Glutamatergic neuron (in vitro differentiated cells): Measurements from ENCODE around the gene TYK2. TPM values are rescaled to one million over a fixed set of nuclear protein-coding genes. Genes with fewer than 3 reads are reported as not detected.

Experiments used
- DNase-seq: peaks from one replicate; pipeline ENCODE4 v3.0.0; 2022
- H3K27ac Mint-ChIP-seq: one replicate; pipeline ENCODE4 v1.8.0; 2020; ENCODE audit warnings: mild to moderate bottlenecking, mixed read lengths, inconsistent platforms; ENCODE audit not compliant: unreplicated experiment
- H3K27me3 Mint-ChIP-seq: one replicate; pipeline ENCODE4 v1.8.0; 2020; ENCODE audit warnings: mild to moderate bottlenecking, moderate library complexity, mixed read lengths, inconsistent platforms; ENCODE audit not compliant: unreplicated experiment
- H3K36me3 Mint-ChIP-seq: one replicate; pipeline ENCODE4 v1.8.0; 2020; ENCODE audit warnings: mild to moderate bottlenecking, mixed read lengths, inconsistent platforms; ENCODE audit not compliant: unreplicated experiment
- H3K4me1 Mint-ChIP-seq: one replicate; pipeline ENCODE4 v1.8.0; 2020; ENCODE audit warnings: mild to moderate bottlenecking, low read depth, mixed read lengths, inconsistent platforms; ENCODE audit not compliant: unreplicated experiment
- H3K4me3 Mint-ChIP-seq: one replicate; pipeline ENCODE4 v1.8.0; 2020; ENCODE audit warnings: mild to moderate bottlenecking, mixed read lengths, inconsistent platforms; ENCODE audit not compliant: unreplicated experiment
- H3K9me3 Mint-ChIP-seq: one replicate; pipeline ENCODE4 v1.8.0; 2020; ENCODE audit warnings: mild to moderate bottlenecking, moderate library complexity, mixed read lengths, inconsistent platforms; ENCODE audit not compliant: unreplicated experiment
- total RNA-seq: library from RNA; stranded (reverse); fragmentation: NEBNext Ultra II Directional; extraction: Animal tissue kit (Norgen Biotek cat#: 25700); gene quantifications from one replicate; pipeline ENCODE4 v1.2.1, GENCODE V29; 2021; ENCODE audit not compliant: unreplicated experiment
- TF ChIP-seq, protein P1 (sequence below): fragments of 200-600 bp; sonication (generic); IDR thresholded peaks from one replicate; pipeline ENCODE4 v1.5.0; 2021; ENCODE audit not compliant: partially characterized antibody, unreplicated experiment

The TYK2 gene
- total RNA-seq, 1 donor from 2014 or later, result 90.4 TPM

DNA sequence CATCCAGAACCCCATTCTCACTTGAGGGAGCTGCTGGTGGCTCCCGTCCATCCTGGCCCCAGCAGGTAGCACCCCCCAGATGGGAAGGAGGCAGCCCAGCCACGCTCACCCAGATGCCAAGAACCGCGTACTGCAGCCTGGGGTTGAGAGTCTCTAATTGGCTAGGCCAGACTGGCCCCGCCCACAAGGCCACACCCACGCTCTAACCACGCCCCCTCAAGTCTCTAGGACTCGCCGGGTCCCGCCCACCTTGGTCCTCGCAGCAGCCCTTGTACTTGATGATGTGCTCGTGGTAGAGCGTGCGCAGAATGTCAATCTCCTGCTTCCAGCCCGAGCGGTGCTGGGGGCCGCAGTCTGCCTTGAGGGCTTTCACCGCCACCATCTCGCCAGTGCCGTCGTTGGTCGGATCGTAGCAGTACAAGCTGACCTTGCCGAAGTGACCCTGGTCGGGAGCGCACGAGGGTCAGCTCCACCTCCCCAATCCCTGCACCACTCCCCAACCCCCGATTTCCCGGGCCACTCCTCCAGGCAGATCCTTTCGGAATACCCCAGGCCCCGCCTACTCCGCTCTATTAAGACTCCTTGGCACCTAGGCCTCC, 26.5 kb downstream of the TYK2 start:
- peaks cover 2% of the 10 kb centered on the region for H3K9me3 Mint-ChIP-seq
- DNase-seq, result peak; percentile 98
- peaks cover 5% of the 10 kb centered on the region for H3K4me1 Mint-ChIP-seq
- H3K4me3 Mint-ChIP-seq, result peak overlapping the region; percentile 88
- H3K36me3 Mint-ChIP-seq, result no peaks in the 10 kb centered on the region
- H3K27ac Mint-ChIP-seq, result peak overlapping the region; percentile 96
- peaks cover 4% of the 10 kb centered on the region for H3K27me3 Mint-ChIP-seq
- TF ChIP-seq, protein P1, sequence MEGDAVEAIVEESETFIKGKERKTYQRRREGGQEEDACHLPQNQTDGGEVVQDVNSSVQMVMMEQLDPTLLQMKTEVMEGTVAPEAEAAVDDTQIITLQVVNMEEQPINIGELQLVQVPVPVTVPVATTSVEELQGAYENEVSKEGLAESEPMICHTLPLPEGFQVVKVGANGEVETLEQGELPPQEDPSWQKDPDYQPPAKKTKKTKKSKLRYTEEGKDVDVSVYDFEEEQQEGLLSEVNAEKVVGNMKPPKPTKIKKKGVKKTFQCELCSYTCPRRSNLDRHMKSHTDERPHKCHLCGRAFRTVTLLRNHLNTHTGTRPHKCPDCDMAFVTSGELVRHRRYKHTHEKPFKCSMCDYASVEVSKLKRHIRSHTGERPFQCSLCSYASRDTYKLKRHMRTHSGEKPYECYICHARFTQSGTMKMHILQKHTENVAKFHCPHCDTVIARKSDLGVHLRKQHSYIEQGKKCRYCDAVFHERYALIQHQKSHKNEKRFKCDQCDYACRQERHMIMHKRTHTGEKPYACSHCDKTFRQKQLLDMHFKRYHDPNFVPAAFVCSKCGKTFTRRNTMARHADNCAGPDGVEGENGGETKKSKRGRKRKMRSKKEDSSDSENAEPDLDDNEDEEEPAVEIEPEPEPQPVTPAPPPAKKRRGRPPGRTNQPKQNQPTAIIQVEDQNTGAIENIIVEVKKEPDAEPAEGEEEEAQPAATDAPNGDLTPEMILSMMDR, result no peak

GRCh38 chr19:10352764-10353671, 27.4 kb downstream of the TYK2 start:
- DNase-seq, result peak; percentile 97
- Mint-ChIP-seq H3K27me3 (peaks cover 4% of the 10 kb centered on the region), H3K4me1 (peaks cover 5% of the 10 kb centered on the region), H3K36me3 (no peaks in the 10 kb centered on the region), H3K9me3 (peaks cover 2% of the 10 kb centered on the region), H3K4me3 (peak overlapping the region; percentile 88), H3K27ac (peak overlapping the region; percentile 96)
- TF ChIP-seq, protein P1, result no peak

GRCh38 chr19:10346509-10346908, 33.9 kb downstream of the TYK2 start:
- Mint-ChIP-seq H3K27ac (no peak overlapping the region), H3K27me3 (peaks cover 2% of the 10 kb centered on the region), H3K4me1 (no peaks in the 10 kb centered on the region), H3K4me3 (no peak overlapping the region), H3K9me3 (peaks cover 5% of the 10 kb centered on the region), H3K36me3 (no peaks in the 10 kb centered on the region)
- no peak for DNase-seq
- TF ChIP-seq, protein P1, result no peak

GRCh38 chr19:10344780-10345179, 35.6 kb downstream of the TYK2 start:
- TF ChIP-seq, protein P1, result no peak
- no peak overlapping the region for H3K27ac Mint-ChIP-seq
- DNase-seq, result no peak
- H3K4me1 Mint-ChIP-seq, result no peaks in the 10 kb centered on the region
- H3K4me3 Mint-ChIP-seq, result no peak overlapping the region
- peaks cover 2% of the 10 kb centered on the region for H3K27me3 Mint-ChIP-seq
- no peaks in the 10 kb centered on the region for H3K36me3 Mint-ChIP-seq
- peaks cover 5% of the 10 kb centered on the region for H3K9me3 Mint-ChIP-seq

DNA sequence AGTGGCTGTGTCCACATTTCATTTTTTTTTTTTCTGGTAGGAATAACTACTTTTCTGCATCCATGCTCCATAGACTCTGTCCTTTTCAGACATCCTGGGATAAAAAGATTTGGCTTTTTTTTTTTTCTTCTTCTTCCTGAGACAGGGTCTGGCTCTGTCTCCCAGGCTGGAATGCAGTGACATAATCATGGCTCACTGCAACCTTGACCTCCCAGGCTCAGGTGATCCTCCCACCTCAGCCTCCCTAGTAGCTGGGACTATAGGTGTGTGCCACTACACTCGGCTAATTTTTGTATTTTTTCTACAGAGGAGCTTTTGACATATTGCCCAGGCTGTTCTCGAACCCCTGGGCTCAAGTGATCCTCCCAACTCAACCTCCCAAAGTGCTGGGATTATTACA, 36.9 kb downstream of the TYK2 start:
- Mint-ChIP-seq H3K27ac (no peak overlapping the region), H3K4me3 (no peak overlapping the region), H3K9me3 (peaks cover 5% of the 10 kb centered on the region), H3K4me1 (no peaks in the 10 kb centered on the region), H3K27me3 (peaks cover 4% of the 10 kb centered on the region), H3K36me3 (no peaks in the 10 kb centered on the region)
- DNase-seq, result no peak
- TF ChIP-seq, protein P1, result no peak
